Stimulated activated CD8-positive, alpha-beta memory T cell treated with anti-CD3 and anti-CD28 coated beads, Interleukin-15, amount 100 ng/mL, for 1 hour (primary cell): ENCODE measurements around the gene LHPP.

ENCODE experiments used
- DNase-seq: peaks from one replicate; pipeline ENCODE4 v3.0.0-alpha.2; 2020; ENCODE audit warnings: low read depth

LHPP gene

DNA sequence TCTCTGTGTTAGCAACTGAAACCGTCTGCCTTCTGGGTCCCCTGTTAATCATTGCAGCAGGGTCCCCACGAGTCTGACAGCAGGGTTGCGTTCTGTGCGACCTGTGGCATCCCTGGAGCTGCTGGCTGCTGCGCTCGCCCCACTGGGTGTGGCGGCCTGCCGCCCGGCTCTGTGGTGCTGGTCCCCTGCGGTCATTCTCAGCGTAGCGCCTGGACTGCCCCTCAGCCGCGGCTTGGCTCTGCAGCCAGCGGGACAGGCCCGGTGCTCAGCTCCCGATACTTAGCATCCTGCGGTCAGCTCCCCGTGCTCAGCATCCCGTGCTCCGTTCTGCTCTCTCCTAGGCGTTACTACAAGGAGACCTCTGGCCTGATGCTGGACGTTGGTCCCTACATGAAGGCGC, 35.0 kb downstream of the LHPP start:
- no peak for DNase-seq

DNA sequence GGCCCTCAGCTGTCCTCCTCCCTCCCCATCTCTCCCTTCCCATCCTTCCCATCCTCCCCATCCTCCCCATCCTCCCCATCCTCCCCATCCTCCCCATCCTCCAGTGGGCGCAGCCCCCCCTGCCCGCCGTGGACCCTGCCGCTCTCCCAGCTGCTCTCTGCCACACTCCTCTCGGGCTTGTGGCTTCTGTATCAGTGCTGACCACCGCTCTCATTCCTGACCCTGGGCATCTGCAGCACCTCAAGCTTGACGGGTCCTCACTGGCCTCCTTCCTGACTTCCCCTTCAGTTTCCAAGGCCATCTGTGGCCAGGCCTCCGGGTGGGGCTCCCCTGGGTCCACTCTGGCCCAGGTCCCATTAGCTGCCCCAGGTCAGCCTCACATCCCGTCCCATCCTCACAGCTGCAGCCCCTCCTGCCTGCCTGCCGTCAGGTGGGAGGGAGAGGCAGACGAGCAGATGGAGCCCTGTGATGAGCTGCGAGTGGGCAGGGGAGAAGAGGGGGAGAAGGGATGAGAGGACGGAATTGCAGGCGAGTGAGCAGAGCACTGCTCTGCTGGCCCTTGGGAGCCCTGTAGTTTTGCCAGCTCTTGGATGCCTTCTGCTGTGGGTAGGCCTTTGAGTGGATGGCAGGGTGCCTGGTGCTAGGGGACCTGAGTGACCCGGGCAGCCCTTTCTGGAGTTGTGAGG, 35.7 kb downstream of the LHPP start:
- no peak for DNase-seq

DNA sequence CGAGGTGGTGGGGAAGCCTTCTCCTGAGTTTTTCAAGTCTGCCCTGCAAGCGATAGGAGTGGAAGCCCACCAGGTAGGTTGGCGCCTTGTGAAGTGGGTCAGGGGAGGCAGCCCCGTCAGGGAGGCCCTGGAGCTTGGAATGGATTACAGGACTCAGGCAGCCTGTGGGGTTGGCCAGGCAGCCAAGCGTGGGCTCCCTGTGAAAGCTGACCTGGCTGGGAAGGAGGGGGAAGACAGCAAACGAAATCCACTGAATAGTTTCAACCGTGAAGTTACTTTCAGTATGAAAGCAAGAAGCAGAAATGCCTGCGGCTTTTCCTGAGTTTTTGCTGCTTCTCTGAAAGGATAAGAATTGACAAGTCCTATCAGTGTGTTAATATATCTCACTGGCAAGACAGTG, 36.4 kb downstream of the LHPP start:
- no peak for DNase-seq

DNA sequence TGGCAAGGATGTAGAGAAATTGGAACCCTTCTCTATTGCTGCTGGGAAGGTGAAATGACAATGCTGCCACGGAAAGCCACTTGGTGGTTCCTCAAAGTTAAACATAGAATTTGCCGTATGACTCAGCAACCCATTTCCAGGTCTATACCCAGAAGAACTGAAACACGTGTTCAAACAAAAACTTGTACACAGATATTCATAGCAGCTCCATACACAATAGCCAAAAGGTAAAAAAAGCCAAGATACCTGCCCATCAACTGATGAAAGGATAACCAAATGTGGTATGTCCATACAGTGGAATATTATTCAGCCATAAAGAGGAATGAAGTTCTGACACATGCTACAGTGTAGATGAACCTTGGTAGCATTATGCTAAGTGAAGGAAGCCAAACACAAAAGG, 39.1 kb downstream of the LHPP start:
- no peak for DNase-seq

DNA sequence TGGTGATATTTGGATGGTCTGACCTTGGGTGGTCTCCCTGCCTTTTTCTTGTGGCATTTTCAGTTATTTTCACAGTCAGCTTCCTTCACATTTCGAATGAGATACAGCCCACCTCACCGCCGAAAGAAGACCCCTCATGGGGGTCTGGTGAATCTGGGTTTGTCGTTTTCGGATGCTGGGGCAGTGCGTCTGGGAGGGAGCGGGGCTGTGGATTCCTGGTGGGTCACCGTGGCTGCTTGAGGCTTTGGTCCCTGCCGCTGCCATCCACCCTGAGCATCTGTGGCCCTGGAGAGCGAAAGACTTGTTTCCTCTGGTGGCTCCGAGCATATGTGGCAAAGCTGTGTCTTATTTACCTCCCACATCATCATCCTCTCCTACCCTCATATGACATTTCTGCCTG, 43.1 kb downstream of the LHPP start:
- no peak for DNase-seq

DNA sequence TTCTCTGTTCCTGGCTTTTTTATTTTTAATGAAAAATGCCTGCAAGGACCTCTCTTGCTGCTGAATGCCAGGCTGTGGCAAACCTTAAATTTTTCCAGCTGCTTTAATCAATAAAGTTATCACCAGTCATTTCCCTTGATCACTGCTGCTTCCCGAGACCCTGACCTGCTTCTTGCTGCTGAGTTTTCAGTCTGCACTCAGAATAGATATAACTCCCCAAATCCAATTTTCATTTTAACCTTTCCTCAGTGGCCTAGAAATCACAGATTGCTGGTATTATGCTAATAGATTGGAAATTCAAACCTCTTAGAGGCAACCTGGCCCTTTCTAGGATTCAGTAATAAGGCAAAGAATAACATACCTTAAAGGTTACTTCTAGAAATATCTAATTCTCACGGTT, 43.7 kb downstream of the LHPP start:
- DNase-seq = no peak

DNA sequence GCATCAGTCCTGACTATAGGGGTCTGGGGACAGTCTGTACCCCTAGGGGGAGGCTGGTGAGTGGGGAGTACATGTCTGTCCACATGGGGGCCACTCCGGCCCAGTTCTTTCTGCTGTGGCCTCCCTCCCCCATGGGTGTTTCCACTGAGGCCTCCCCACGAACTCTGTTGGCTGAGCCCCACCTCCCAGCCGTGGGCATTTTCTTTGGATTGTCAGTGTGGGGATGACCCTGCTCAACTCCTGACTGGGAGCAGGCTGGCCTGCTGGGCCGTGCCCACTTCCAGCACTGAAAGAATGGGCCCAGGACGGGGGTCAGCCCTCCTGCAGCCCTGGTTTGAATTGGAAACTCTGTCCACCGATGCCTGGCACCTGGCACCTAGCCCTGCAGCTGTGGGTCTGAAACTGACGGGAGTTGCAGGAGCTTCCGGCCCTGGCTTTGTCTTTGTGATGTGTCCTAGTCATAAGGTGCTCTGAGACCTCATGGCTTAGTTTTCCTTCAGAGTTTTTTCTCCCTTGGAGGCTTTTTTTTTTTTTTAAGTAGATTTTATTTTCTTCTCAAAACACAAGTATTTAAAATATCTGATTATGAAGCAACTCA, 46.5 kb downstream of the LHPP start:
- no peak for DNase-seq

DNA sequence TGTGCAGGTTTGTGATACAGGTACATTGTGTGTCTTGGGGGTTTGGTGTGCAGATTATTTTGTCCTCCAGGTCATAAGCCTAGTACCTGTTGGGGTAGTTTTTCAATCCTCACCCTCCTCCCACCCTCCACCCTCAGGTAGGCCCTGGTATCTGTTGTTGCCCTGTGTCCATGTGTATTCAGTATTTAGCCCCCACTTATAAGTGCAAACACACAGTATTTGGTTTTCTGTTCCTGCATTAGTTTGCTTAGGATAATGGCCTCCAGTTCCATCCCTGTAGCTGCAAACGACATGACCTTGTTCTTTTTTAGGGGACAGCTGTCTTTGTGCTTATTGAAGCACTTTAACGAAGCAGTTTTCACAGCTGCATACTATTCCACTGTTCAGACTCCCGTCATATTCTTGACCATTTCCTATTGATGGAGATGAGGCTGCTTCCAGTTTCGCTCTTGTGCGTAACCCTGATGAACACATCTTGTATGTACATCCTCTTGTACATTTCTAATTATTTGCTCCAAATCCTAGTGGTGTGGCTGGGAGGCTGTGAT, 47.4 kb downstream of the LHPP start:
- DNase-seq = no peak

- DNase-seq = no peak
Measured at GRCh38 chr10:124509880-124510632, 48.4 kb downstream of the LHPP start.

DNA sequence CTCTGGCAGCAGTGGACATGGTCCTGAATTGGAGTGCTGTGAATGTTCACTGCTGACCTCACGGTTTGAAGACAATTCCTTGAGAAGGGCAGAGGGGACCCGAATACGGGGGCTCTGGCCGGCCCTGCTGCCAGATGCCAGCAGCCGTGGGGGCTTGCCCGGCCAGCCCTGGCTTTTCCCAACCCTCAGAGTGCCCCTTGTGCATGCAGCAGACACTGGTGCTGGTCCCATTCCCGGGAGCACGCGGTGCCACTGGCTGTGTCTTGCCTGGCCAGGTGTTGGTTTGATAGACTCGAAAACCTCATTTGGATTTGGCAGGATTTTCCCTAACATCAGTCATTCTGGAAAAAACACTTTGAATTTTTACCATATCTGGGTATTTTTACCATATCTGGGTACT, 49.1 kb downstream of the LHPP start:
- DNase-seq = no peak

DNA sequence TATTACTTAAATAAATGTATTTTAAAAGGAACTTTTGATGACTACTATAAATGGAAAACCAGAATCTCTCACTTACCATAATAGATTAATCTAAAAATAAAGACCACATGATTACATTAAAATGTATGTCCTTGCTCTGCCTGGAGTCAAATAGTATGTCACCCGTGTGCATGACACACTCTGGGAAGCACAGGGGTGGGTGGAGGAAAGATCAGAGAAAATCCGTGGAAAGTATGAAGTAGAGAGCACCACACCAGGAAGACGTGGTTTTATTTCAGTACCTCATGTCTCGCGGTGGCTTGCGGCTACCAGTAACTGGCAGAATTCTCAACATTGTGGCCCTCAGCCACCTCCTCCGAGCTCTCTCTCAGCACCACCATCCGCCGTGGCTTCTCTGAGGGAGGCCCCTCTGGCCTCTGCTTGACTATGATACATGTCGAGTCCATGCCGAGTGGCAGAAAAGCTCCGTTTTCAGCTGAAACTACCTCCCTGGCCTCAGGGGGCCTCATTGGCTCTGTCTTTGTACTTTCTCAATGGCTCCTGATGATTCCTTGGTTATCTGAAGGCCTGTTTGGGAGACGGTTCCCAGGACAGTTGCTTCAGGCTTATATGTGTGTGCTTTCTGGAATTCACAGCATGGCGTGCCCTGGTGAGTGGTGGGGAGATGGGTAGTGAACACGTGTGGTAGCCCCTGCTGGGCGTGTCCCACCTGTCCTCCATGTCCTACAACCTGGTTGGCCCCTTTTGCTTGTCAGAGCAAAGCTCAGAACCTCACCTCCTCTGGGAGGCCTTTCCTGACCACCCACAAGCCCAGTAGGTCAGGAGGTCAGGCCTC, 49.8 kb downstream of the LHPP start:
- no peak for DNase-seq

- DNase-seq = no peak
Measured at GRCh38 chr10:124512040-124512428, 50.4 kb downstream of the LHPP start.

DNA sequence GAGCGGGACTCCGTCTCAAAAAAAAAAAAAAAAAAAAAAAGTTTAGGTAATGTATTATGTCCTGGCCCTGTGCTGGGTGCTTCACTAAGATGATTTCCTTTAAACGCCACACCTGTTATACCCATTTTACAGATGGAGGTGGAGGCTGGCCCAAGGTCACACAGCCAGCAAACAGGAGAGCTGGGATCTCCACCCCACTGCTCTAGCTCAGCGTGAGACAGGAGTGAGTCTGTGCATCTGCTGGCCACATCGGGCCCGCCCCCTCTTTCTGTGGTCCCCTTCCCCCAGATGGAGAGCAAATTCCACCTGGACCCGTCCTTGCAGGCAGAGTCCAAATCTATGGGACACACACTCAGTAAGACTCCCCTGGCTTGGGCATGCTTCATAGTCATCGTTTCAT, 51.0 kb downstream of the LHPP start:
- DNase-seq = no peak

DNA sequence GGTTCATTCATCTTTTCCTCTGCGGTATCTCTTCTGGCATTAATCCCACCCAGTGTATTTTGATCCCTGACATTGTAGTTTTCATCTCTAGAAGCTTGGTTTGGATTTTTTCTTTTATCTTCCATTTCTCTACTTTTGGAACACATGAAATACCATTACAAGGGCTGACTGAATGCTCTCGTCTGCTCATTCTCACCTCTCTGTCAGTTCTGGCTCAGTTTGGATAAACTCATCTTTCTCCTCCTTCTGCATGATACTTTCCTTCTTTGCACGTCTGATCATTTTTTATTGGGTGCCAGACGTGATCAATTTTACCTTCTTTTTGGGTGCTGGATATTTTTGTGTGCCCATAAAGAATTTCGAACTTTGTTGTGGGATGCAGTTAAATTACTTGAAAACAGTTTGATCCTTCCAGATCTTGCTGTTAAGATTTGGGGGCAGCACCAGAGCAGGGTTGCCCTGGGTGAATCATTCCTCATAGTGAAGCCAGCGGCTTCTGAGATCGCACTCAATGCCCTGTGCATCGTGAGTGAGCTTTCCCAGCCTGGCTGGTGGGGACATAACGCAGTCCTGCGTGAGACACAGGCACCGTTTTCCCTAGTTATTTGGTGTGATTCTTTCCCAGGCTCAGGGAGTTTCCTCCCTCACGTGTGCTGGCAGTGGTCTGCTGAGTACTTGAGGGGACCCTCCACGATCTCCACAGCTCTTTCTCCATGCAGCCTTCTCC, 53.8 kb downstream of the LHPP start:
- DNase-seq = no peak

GRCh38 chr10:124516181-124516580, 54.6 kb downstream of the LHPP start:
- DNase-seq = no peak

DNA sequence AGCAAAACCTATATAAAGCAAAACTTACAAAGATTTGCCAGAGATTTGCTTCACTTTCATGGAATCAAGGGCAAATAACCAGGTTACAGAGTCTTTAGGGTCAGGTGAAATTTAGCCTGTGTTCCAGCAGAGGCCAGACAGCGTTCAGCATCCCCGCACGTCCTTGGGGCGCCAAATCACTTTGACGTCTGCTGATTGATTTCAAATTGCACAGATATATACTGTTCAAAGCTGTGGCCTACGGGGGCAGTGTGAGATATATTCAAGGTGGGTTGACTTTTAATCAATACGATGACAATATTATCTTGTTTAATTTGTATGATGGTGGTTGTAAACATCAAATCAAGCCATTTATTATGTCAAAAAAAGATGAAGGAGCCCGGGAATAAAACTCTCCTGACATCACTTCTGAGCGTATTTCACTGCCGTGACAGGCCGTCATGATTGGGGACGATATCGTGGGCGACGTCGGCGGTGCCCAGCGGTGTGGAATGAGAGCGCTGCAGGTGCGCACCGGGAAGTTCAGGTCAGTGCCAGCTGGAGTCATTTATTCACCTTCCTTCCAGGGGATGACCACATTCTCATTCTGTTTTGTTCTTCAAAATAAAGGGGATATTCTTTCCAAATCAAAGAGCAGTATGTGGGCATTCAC, 55.2 kb downstream of the LHPP start:
- DNase-seq = no peak

DNA sequence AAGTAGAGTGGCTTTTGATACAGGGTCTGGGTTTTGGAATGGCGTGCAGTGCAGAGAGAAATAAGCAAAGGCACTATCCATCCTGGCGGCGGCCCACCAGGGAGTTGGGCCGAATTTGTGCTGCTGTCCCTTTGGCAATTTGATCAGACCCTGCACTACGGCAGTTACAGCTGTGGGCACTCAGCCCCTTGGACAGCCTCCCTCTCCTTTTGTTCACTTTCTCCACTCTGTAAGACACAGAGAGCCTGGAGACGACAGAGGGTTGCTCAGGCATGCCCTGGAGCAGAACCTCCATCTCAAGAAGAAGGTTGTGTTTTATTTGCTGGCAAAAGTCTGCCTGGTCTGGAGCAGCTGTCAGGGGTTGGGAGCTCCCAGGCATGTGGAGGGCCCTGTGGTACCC, 55.8 kb downstream of the LHPP start:
- no peak for DNase-seq

GRCh38 chr10:124517931-124518330, 56.3 kb downstream of the LHPP start:
- no peak for DNase-seq

- no peak for DNase-seq
Measured at GRCh38 chr10:124518366-124518765, 56.7 kb downstream of the LHPP start.

DNA sequence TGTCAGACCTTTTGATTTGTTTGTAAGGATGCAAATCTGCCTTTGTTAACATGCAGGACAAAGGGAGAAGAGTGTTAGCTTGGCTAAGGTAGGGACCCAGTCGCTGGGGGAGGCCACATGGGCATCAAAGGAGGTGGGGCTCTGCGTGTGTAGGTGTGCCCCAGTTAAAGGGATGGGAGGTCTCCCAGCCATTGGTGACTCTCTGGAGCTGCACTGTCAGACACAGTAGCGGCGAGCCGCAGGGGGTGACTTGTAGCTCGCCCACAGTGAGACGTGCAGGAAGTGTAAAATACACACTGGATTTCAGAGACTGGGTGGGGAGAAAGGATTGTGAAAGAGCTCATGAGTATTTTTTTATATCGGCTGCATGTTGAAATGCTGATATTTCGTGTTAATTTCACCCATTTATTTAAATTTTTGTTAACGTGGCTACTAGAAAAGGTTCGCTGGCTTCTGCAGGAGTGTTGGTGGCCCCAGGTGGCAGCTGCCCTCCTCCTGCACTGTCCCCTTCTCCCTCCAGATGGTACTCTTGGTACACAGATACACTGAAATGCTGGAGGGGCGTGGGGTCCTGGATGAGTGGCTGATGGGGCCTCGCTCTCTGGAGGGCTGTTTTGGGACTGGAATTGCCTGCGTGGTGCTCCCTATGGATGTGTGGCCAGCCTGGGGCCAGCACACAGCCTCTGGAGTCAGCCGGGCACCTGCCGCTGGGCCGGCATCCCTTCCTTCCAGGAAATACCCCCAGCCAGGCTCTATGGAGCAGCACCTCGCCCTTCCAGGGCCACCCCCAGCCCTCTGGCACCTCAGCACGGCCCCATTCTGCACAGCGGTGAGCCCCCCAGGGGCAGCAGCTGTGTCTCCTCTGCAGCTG, 59.2 kb downstream of the LHPP start:
- DNase-seq = no peak
